Measurements from ENCODE around the gene VWA2.

Gene VWA2

GRCh38 chr10:114286921-114287320, 47.9 kb downstream of the VWA2 start:
- in situ Hi-C loops (cut with HindIII; ENCODE audit: low sequenced_read_pairs): no loop called here
- TF ChIP-seq CTCF (IDR thresholded peaks at IDR 0.05; ENCODE audit: low read depth, low read length): no peak
- no peak for DNase-seq (ENCODE audit: low read depth, low spot score)
- no peak overlapping the region for H3K4me3 ChIP-seq (ENCODE audit: low read depth, low read length)

GRCh38 chr10:114288424-114289095, 49.5 kb downstream of the VWA2 start:
- no peak overlapping the region for H3K4me3 ChIP-seq (ENCODE audit: low read depth, low read length)
- DNase-seq (ENCODE audit: low read depth, low spot score): no peak
- TF ChIP-seq CTCF (IDR thresholded peaks at IDR 0.05; ENCODE audit: low read depth, low read length): no peak
- in situ Hi-C loops (cut with HindIII; ENCODE audit: low sequenced_read_pairs): no loop called here

GRCh38 chr10:114289096-114289436, 50.0 kb downstream of the VWA2 start:
- TF ChIP-seq CTCF (IDR thresholded peaks at IDR 0.05; ENCODE audit: low read depth, low read length): no peak
- in situ Hi-C loops (cut with HindIII; ENCODE audit: low sequenced_read_pairs): no loop called here
- no peak for DNase-seq (ENCODE audit: low read depth, low spot score)
- H3K4me3 ChIP-seq (ENCODE audit: low read depth, low read length): no peak overlapping the region

- no peak for TF ChIP-seq CTCF (IDR thresholded peaks at IDR 0.05; ENCODE audit: low read depth, low read length)
- H3K4me3 ChIP-seq (ENCODE audit: low read depth, low read length): no peak overlapping the region
- in situ Hi-C loops (cut with HindIII; ENCODE audit: low sequenced_read_pairs): no loop called here
- DNase-seq (ENCODE audit: low read depth, low spot score): no peak
These were observed 51.0 kb downstream of the VWA2 start for GRCh38 chr10:114290038-114290437.

- DNase-seq (ENCODE audit: low read depth, low spot score): no peak
- no peak for TF ChIP-seq CTCF (IDR thresholded peaks at IDR 0.05; ENCODE audit: low read depth, low read length)
- in situ Hi-C loops (cut with HindIII; ENCODE audit: low sequenced_read_pairs): no loop called here
These were observed 52.0 kb downstream of the VWA2 start for GRCh38 chr10:114291076-114291475.

GRCh38 chr10:114291516-114291915, 52.5 kb downstream of the VWA2 start:
- DNase-seq (ENCODE audit: low read depth, low spot score): no peak
- in situ Hi-C loops (cut with HindIII; ENCODE audit: low sequenced_read_pairs): no loop called here
- no peak overlapping the region for H3K4me3 ChIP-seq (ENCODE audit: low read depth, low read length)
- no peak for TF ChIP-seq CTCF (IDR thresholded peaks at IDR 0.05; ENCODE audit: low read depth, low read length)

More at GRCh38 chr10:114291076-114291475, 52.0 kb downstream of the VWA2 start:
- H3K4me3 ChIP-seq (ENCODE audit: low read depth, low read length): no peak overlapping the region
